Neural cell (in vitro differentiated cells): Measurements from ENCODE around the gene HOXC6. TPM values are rescaled to one million over a fixed set of nuclear protein-coding genes. Genes with fewer than 3 reads are reported as not detected.

Experiments
- H2AFZ ChIP-seq: fragments of 200-600, 300-800 bp; sonication (generic), shearing (Covaris generic); 2 replicates; pipeline ENCODE4 v1.6.0; 2014; ENCODE audit warnings: low read depth, mild to moderate bottlenecking, antibody characterized with exemption, low read length, moderate library complexity
- H3F3A ChIP-seq: fragments of 200-600 bp; shearing (Covaris generic); 2 replicates; pipeline ENCODE4 v1.6.1; 2016; ENCODE audit warnings: mild to moderate bottlenecking, moderate library complexity, mixed read lengths, antibody characterized with exemption, low read length; ENCODE audit not compliant: insufficient read depth, poor library complexity, severe bottlenecking
- H3K27ac ChIP-seq: fragments of 200-600, 300-800 bp; sonication (generic), shearing (Covaris generic); 2 replicates; pipeline ENCODE4 v1.5.1; 2014; ENCODE audit warnings: mild to moderate bottlenecking, low read length, moderate library complexity
- H3K27me3 ChIP-seq: fragments of 300-800, 200-600 bp; sonication (generic), shearing (Covaris generic); 2 replicates; pipeline ENCODE4 v1.6.0; 2014; ENCODE audit warnings: mild to moderate bottlenecking, low read depth, low read length, moderate library complexity; ENCODE audit not compliant: insufficient read depth
- H3K36me3 ChIP-seq: fragments of 300-800, 200-600 bp; sonication (generic), shearing (Covaris generic); 2 replicates; pipeline ENCODE4 v1.5.1; 2014; ENCODE audit warnings: mild to moderate bottlenecking, antibody characterized with exemption, low read length, moderate library complexity; ENCODE audit not compliant: insufficient read depth
- H3K4me2 ChIP-seq: fragments of 300-800, 200-600 bp; sonication (generic), shearing (Covaris generic); 2 replicates; pipeline ENCODE4 v1.6.0; 2014; ENCODE audit warnings: mild to moderate bottlenecking, low read length
- H3K4me3 ChIP-seq: fragments of 300-800, 200-600 bp; sonication (generic), shearing (Covaris generic); 2 replicates; pipeline ENCODE4 v1.5.1; 2014; ENCODE audit warnings: mild to moderate bottlenecking, low read length, moderate library complexity
- H3K79me2 ChIP-seq: fragments of 200-600 bp; shearing (Covaris generic); replicated peaks from 2 replicates; pipeline ENCODE4 v1.6.0; 2014; ENCODE audit warnings: mild to moderate bottlenecking, low read length, moderate library complexity; ENCODE audit not compliant: insufficient read depth
- H3K9ac ChIP-seq: fragments of 300-800, 200-600 bp; sonication (generic), shearing (Covaris generic); 2 replicates; pipeline ENCODE4 v1.6.1; 2016; ENCODE audit warnings: mild to moderate bottlenecking, low read length, mixed read lengths
- H3K9me2 ChIP-seq: fragments of 200-600 bp; shearing (Covaris generic); 2 replicates; pipeline ENCODE4 v1.6.1; 2016; ENCODE audit warnings: mild to moderate bottlenecking, low read length, mixed read lengths; ENCODE audit not compliant: insufficient read depth
- H3K9me3 ChIP-seq: fragments of 200-600, 300-800 bp; sonication (generic), shearing (Covaris generic); 2 replicates; pipeline ENCODE4 v1.6.1; 2016; ENCODE audit warnings: mild to moderate bottlenecking, mixed run types, low read length, moderate library complexity, mixed read lengths
- H4K20me1 ChIP-seq: fragments of 200-600 bp; shearing (Covaris generic); 2 replicates; pipeline ENCODE4 v1.6.1; 2016; ENCODE audit warnings: mild to moderate bottlenecking, mixed run types; ENCODE audit not compliant: insufficient read depth
- CTCF ChIP-seq: fragments of 450-650 bp; IDR thresholded peaks from 2 replicates; pipeline ENCODE4 v1.5.1; 2014; ENCODE audit warnings: antibody characterized with exemption, mild to moderate bottlenecking, moderate library complexity; ENCODE audit not compliant: poor library complexity, severe bottlenecking
- EP300 ChIP-seq: fragments of 450-650 bp; conservative IDR thresholded peaks from 2 replicates; pipeline ENCODE4 v1.6.1; 2014; ENCODE audit warnings: antibody characterized with exemption, mild to moderate bottlenecking, moderate library complexity; ENCODE audit not compliant: poor library complexity, severe bottlenecking
- EZH2 ChIP-seq: fragments of 200-600, 300-800 bp; shearing (Covaris generic), sonication (generic); IDR thresholded peaks from 2 replicates; pipeline ENCODE4 v1.6.1; 2014; ENCODE audit warnings: antibody characterized with exemption, low read length, borderline replicate concordance, mild to moderate bottlenecking; ENCODE audit not compliant: insufficient read depth, poor library complexity, severe bottlenecking
- MXI1 ChIP-seq: fragments of 450-650 bp; conservative IDR thresholded peaks from 2 replicates; pipeline ENCODE4 v1.6.1; 2014; ENCODE audit warnings: antibody characterized with exemption, mild to moderate bottlenecking; ENCODE audit not compliant: poor library complexity, severe bottlenecking
- POLR2AphosphoS5 ChIP-seq: IDR thresholded peaks from 2 replicates; pipeline ENCODE4 v1.6.1; 2012
- RAD21 ChIP-seq: fragments of 450-650 bp; conservative IDR thresholded peaks from 2 replicates; pipeline ENCODE4 v1.6.1; 2014; ENCODE audit warnings: antibody characterized with exemption, mild to moderate bottlenecking, moderate library complexity
- REST ChIP-seq: IDR thresholded peaks from 2 replicates; pipeline ENCODE4 v1.6.1; 2012; ENCODE audit warnings: borderline replicate concordance
- SMC3 ChIP-seq: fragments of 450-650 bp; conservative IDR thresholded peaks from 2 replicates; pipeline ENCODE4 v1.6.1; 2014; ENCODE audit warnings: antibody characterized with exemption, mild to moderate bottlenecking, moderate library complexity; ENCODE audit not compliant: poor library complexity
- TAF1 ChIP-seq: IDR thresholded peaks from 2 replicates; pipeline ENCODE4 v1.6.1; 2012; ENCODE audit warnings: low read depth
- polyA minus RNA-seq: library from RNA; depleted of rRNA, polyadenylated mRNA; stranded (reverse); fragments of >200 nt; gene quantifications from 2 replicates; pipeline ENCODE4 v1.2.3, GENCODE V29; 2014
- polyA plus RNA-seq: library from polyadenylated mRNA; depleted of rRNA; stranded (reverse); fragments of >200 nt; gene quantifications from 2 replicates; pipeline ENCODE4 v1.2.3, GENCODE V29; 2014

The HOXC6 gene
- polyA plus RNA-seq (not detected in 2 replicates), polyA minus RNA-seq (not detected in 2 replicates)

DNA sequence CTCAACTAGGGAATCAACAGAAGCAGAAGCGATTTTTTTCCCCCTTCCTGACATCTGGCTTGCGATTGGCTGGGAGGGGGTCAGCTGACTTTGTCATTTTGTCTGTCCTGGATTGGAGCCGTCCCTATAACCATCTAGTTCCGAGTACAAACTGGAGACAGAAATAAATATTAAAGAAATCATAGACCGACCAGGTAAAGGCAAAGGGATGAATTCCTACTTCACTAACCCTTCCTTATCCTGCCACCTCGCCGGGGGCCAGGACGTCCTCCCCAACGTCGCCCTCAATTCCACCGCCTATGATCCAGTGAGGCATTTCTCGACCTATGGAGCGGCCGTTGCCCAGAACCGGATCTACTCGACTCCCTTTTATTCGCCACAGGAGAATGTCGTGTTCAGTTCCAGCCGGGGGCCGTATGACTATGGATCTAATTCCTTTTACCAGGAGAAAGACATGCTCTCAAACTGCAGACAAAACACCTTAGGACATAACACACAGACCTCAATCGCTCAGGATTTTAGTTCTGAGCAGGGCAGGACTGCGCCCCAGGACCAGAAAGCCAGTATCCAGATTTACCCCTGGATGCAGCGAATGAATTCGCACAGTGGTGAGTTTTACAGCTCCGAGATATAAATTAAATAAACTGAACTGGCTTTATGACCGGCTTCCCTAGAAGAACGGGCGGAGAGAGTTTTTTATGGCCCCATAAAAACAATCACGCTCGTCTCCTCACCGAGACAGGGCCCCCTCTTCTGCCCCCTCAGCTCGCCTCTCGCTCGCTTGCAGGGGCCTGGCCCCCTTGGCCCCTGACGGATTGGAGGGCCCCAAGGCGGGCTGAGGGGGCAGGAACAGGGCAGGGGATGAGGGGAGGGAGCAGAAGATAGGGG, at the start of gene HOXC6:
Gene HOXC6 (plus strand): TSS at position 127 of the 888 bp plus-strand sequence. CDS start 82 bp downstream, at position 209.
- Histone ChIP-seq H3F3A (no peaks in the 10 kb centered on the region), H4K20me1 (no peaks in the 10 kb centered on the region), H3K36me3 (no peaks in the 10 kb centered on the region), H3K9me2 (no peaks in the 10 kb centered on the region), H3K4me2 (no peak within 1 kb of the TSS), H2AFZ (no peak within 1 kb of the TSS), H3K27me3 (peaks cover 99% of the 10 kb centered on the region), H3K9ac (no peak within 1 kb of the TSS), H3K79me2 (no peaks in the 10 kb centered on the region), H3K4me3 (no peak within 1 kb of the TSS), H3K27ac (no peak within 1 kb of the TSS), H3K9me3 (no peaks in the 10 kb centered on the region)
- TF ChIP-seq CTCF (no peak), RAD21 (no peak), POLR2AphosphoS5 (no peak), EZH2 (no peak), REST (no peak), TAF1 (no peak), EP300 (no peak), SMC3 (no peak), MXI1 (no peak)

- no peaks in the 10 kb centered on the region for H3K36me3 ChIP-seq
- peaks cover 99% of the 10 kb centered on the region for H3K27me3 ChIP-seq
- no peak overlapping the region for H2AFZ ChIP-seq
- H4K20me1 ChIP-seq = no peaks in the 10 kb centered on the region
- H3F3A ChIP-seq = no peaks in the 10 kb centered on the region
- no peak overlapping the region for H3K4me3 ChIP-seq
- no peaks in the 10 kb centered on the region for H3K9me2 ChIP-seq
- H3K9me3 ChIP-seq = no peaks in the 10 kb centered on the region
- H3K79me2 ChIP-seq = no peaks in the 10 kb centered on the region
- TF ChIP-seq RAD21 = no peak
- no peak for TF ChIP-seq MXI1
- no peak for TF ChIP-seq CTCF
- TF ChIP-seq POLR2AphosphoS5 = no peak
- TF ChIP-seq EP300 = no peak
- TF ChIP-seq EZH2 = no peak
- TF ChIP-seq TAF1 = no peak
- no peak for TF ChIP-seq SMC3
- no peak for TF ChIP-seq REST
- H3K27ac ChIP-seq = no peak overlapping the region
- no peak overlapping the region for H3K4me2 ChIP-seq
- no peak overlapping the region for H3K9ac ChIP-seq
Observed at GRCh38 chr12:53978477-53979356, 49.5 kb upstream of the HOXC6 start.
